GM19035 (cell line): ENCODE measurements around the gene GSTM3.

ENCODE experiments used
- ATAC-seq: cut with Tn5 transposase; IDR thresholded peaks from one replicate; pipeline ENCODE4 v1.9.1; 2021; ENCODE audit not compliant: unreplicated experiment

Gene GSTM3

GRCh38 chr1:109740615-109741373 is at the start of gene GSTM3:
Gene GSTM3 (minus strand): TSS chr1:109741038. CDS start chr1:109740287, 751 bp downstream.
- ATAC-seq: peak; percentile 30

GRCh38 chr1:109790329-109790728 is 49.5 kb upstream of the GSTM3 start:
- ATAC-seq: no peak

- no peak for ATAC-seq
Measured at GRCh38 chr1:109789551-109790180, 48.8 kb upstream of the GSTM3 start.

GRCh38 chr1:109788695-109789521 is 48.1 kb upstream of the GSTM3 start:
- ATAC-seq: no peak

- no peak for ATAC-seq
Measured at GRCh38 chr1:109787845-109788601, 47.2 kb upstream of the GSTM3 start.

- ATAC-seq: no peak
Measured at GRCh38 chr1:109787211-109787844, 46.5 kb upstream of the GSTM3 start.

GRCh38 chr1:109786531-109787021 is 45.7 kb upstream of the GSTM3 start:
- ATAC-seq: no peak

GRCh38 chr1:109786112-109786480 is 45.3 kb upstream of the GSTM3 start:
- no peak for ATAC-seq

- ATAC-seq: no peak
Measured at GRCh38 chr1:109785446-109786111, 44.7 kb upstream of the GSTM3 start.

GRCh38 chr1:109784551-109785252 is 43.9 kb upstream of the GSTM3 start:
- ATAC-seq: no peak

GRCh38 chr1:109783436-109783835 is 42.6 kb upstream of the GSTM3 start:
- no peak for ATAC-seq

GRCh38 chr1:109782927-109783326 is 42.1 kb upstream of the GSTM3 start:
- ATAC-seq: no peak

GRCh38 chr1:109782514-109782913 is 41.7 kb upstream of the GSTM3 start:
- ATAC-seq: no peak

- no peak for ATAC-seq
Measured at GRCh38 chr1:109781806-109782205, 41.0 kb upstream of the GSTM3 start.

GRCh38 chr1:109780982-109781381 is 40.1 kb upstream of the GSTM3 start:
- no peak for ATAC-seq

GRCh38 chr1:109777980-109778625 is 37.3 kb upstream of the GSTM3 start:
- ATAC-seq: no peak

GRCh38 chr1:109777436-109777835 is 36.6 kb upstream of the GSTM3 start:
- no peak for ATAC-seq

- ATAC-seq: peak; percentile 50
Measured at GRCh38 chr1:109776911-109777310, 36.1 kb upstream of the GSTM3 start.
